Testis (tissue), 2 donors: ENCODE data around the gene DUSP22.

Experiments used
- POLR2A ChIP-seq: fragments of 450-650 bp; IDR thresholded peaks from one replicate; pipeline ENCODE4 v1.6.1; 2017; ENCODE audit warnings: antibody characterized with exemption, mild to moderate bottlenecking, moderate library complexity
- TF ChIP-seq, protein P1 (sequence below), 3 experiments: fragments of 450-650 bp in 2 of 3; fragments of 200-600 bp in 1 of 3; sonication (generic) in 1 of 3; IDR thresholded peaks; one replicate each; pipeline ENCODE4 v1.5.1; 2016 to 2019; ENCODE audit warnings: antibody characterized with exemption in 3 of 3, mild to moderate bottlenecking in 2 of 3, moderate library complexity in 1 of 3

- TF ChIP-seq POLR2A = no peak
- TF ChIP-seq, protein P1, sequence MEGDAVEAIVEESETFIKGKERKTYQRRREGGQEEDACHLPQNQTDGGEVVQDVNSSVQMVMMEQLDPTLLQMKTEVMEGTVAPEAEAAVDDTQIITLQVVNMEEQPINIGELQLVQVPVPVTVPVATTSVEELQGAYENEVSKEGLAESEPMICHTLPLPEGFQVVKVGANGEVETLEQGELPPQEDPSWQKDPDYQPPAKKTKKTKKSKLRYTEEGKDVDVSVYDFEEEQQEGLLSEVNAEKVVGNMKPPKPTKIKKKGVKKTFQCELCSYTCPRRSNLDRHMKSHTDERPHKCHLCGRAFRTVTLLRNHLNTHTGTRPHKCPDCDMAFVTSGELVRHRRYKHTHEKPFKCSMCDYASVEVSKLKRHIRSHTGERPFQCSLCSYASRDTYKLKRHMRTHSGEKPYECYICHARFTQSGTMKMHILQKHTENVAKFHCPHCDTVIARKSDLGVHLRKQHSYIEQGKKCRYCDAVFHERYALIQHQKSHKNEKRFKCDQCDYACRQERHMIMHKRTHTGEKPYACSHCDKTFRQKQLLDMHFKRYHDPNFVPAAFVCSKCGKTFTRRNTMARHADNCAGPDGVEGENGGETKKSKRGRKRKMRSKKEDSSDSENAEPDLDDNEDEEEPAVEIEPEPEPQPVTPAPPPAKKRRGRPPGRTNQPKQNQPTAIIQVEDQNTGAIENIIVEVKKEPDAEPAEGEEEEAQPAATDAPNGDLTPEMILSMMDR (IDR thresholded peaks at IDR 0.05) = no peak
These were observed 34.7 kb downstream of the DUSP22 start for GRCh38 chr6:326896-327537.
